ENCODE measurements around the gene E2F2. TPM values are rescaled to one million over a fixed set of nuclear protein-coding genes. Genes with fewer than 3 reads are reported as not detected.

The E2F2 gene
- total RNA-seq, 1 donor from 2014 or later: 0.16 TPM

- peaks cover 60% of the 10 kb centered on the region for H3K4me1 ChIP-seq
- intact Hi-C loops (cut with micrococcal nuclease): no loop called here
- no peak for TF ChIP-seq CTCF (IDR thresholded peaks at IDR 0.05; ENCODE audit: borderline replicate concordance)
- no peaks in the 10 kb centered on the region for H3K9me3 ChIP-seq (replicated peaks)
- H3K27me3 ChIP-seq (ENCODE audit: low read depth): no peaks in the 10 kb centered on the region
- H3K4me3 ChIP-seq: no peak overlapping the region
- peak overlapping the region; percentile 96 for H3K27ac ChIP-seq (replicated peaks)
- H3K36me3 ChIP-seq: no peaks in the 10 kb centered on the region
- no peak for DNase-seq
Observed at GRCh38 chr1:23565776-23566175, 34.7 kb upstream of the E2F2 start.

GRCh38 chr1:23564529-23565122, 33.6 kb upstream of the E2F2 start:
- no peak for TF ChIP-seq CTCF (IDR thresholded peaks at IDR 0.05; ENCODE audit: borderline replicate concordance)
- H3K9me3 ChIP-seq (replicated peaks): no peaks in the 10 kb centered on the region
- intact Hi-C loops (cut with micrococcal nuclease): no loop called here
- no peaks in the 10 kb centered on the region for H3K36me3 ChIP-seq
- H3K27me3 ChIP-seq (ENCODE audit: low read depth): no peaks in the 10 kb centered on the region
- no peak for DNase-seq
- peak overlapping the region; percentile 96 for H3K27ac ChIP-seq (replicated peaks)
- H3K4me1 ChIP-seq: peaks cover 72% of the 10 kb centered on the region
- H3K4me3 ChIP-seq: no peak overlapping the region

- intact Hi-C loops (cut with micrococcal nuclease): no loop called here
- Histone ChIP-seq H3K4me1 (peaks cover 70% of the 10 kb centered on the region), H3K36me3 (peaks cover under 1% of the 10 kb centered on the region), H3K27me3 (ENCODE audit: low read depth) (no peaks in the 10 kb centered on the region), H3K9me3 (replicated peaks) (no peaks in the 10 kb centered on the region), H3K4me3 (no peak overlapping the region), H3K27ac (replicated peaks) (peak overlapping the region; percentile 96)
- TF ChIP-seq CTCF (IDR thresholded peaks at IDR 0.05; ENCODE audit: borderline replicate concordance): no peak
- DNase-seq: no peak
Observed at GRCh38 chr1:23563755-23564374, 32.8 kb upstream of the E2F2 start.

GRCh38 chr1:23563003-23563402, 32.0 kb upstream of the E2F2 start:
- Histone ChIP-seq H3K4me3 (peak overlapping the region; percentile 87), H3K4me1 (peaks cover 70% of the 10 kb centered on the region), H3K36me3 (peaks cover 7% of the 10 kb centered on the region), H3K27ac (replicated peaks) (peak overlapping the region; percentile 96), H3K9me3 (replicated peaks) (no peaks in the 10 kb centered on the region), H3K27me3 (ENCODE audit: low read depth) (no peaks in the 10 kb centered on the region)
- TF ChIP-seq CTCF (IDR thresholded peaks at IDR 0.05; ENCODE audit: borderline replicate concordance): no peak
- intact Hi-C loops (cut with micrococcal nuclease): no loop called here
- no peak for DNase-seq

- Histone ChIP-seq H3K27me3 (ENCODE audit: low read depth) (no peaks in the 10 kb centered on the region), H3K9me3 (replicated peaks) (no peaks in the 10 kb centered on the region), H3K4me1 (peaks cover 72% of the 10 kb centered on the region), H3K36me3 (peaks cover 14% of the 10 kb centered on the region), H3K4me3 (peak overlapping the region; percentile 87), H3K27ac (replicated peaks) (peak overlapping the region; percentile 96)
- intact Hi-C loops (cut with micrococcal nuclease): no loop called here
- DNase-seq: peak; percentile 97
- TF ChIP-seq CTCF (IDR thresholded peaks at IDR 0.05; ENCODE audit: borderline replicate concordance): no peak
Observed at GRCh38 chr1:23562137-23562876, 31.3 kb upstream of the E2F2 start.

All from left ventricle myocardium inferior (tissue), 1 donor.